HUES64 (cell line): ENCODE measurements around the gene GATA5.

ENCODE experiments used
- H3K27ac ChIP-seq: 2 replicates; pipeline ENCODE4 v1.7.0; 2013; ENCODE audit warnings: low read depth, low read length, inconsistent platforms
- H3K27me3 ChIP-seq: 2 replicates; pipeline ENCODE4 v1.6.1; 2013; ENCODE audit warnings: mild to moderate bottlenecking, low read length; ENCODE audit not compliant: insufficient read depth
- H3K36me3 ChIP-seq: 2 replicates; pipeline ENCODE4 v1.6.1; 2013; ENCODE audit warnings: mild to moderate bottlenecking, low read length; ENCODE audit not compliant: insufficient read depth
- H3K4me1 ChIP-seq: 2 replicates; pipeline ENCODE4 v1.6.1; 2013; ENCODE audit warnings: mild to moderate bottlenecking, low read length, moderate library complexity; ENCODE audit not compliant: insufficient read depth
- H3K4me3 ChIP-seq: 2 replicates; pipeline ENCODE4 v1.5.1; 2013; ENCODE audit warnings: mild to moderate bottlenecking, low read length, moderate library complexity
- H3K9ac ChIP-seq: 2 replicates; pipeline ENCODE4 v1.6.1; 2013; ENCODE audit warnings: mild to moderate bottlenecking, low read depth, low read length
- H3K9me3 ChIP-seq: 2 replicates; pipeline ENCODE4 v1.6.1; 2013; ENCODE audit warnings: low read depth, low read length; ENCODE audit not compliant: insufficient read depth
- WGBS: fragments of 150-250, 120-280 bp; methylation state at CpG from one replicate; pipeline ENCODE4 v1.1.7; 2013; ENCODE audit warnings: missing lambda C conversion rate; 5-methylcytosine and 5-hydroxymethylcytosine counted together

GATA5 gene

DNA sequence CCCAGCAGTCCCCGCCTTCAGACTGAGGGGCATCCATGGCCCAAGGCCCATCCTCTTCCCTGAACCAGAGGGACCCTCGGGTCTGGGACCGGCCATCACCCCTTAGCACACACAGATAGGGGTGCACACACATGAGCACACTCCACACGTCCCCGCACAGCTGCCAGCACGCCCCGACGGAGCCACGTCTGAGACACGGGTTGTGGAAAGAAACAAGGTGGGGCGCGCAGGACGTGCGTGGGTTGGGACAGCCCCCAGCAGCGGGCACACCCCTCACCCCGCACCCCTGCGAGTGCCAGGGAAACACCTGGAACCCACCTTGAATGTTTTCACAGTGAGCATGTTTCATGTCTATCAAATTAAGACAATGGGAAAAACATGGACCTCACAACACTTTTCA is 6.4 kb downstream of the GATA5 start:
- peaks cover 37% of the 10 kb centered on the region for H3K27me3 ChIP-seq
- H3K9me3 ChIP-seq = no peaks in the 10 kb centered on the region
- no peak overlapping the region for H3K9ac ChIP-seq
- 91% methylated on average over 17 of the region's 17 CpGs for WGBS
- H3K4me3 ChIP-seq = no peak overlapping the region
- no peak overlapping the region for H3K27ac ChIP-seq
- H3K4me1 ChIP-seq = peaks cover under 1% of the 10 kb centered on the region
- no peaks in the 10 kb centered on the region for H3K36me3 ChIP-seq

DNA sequence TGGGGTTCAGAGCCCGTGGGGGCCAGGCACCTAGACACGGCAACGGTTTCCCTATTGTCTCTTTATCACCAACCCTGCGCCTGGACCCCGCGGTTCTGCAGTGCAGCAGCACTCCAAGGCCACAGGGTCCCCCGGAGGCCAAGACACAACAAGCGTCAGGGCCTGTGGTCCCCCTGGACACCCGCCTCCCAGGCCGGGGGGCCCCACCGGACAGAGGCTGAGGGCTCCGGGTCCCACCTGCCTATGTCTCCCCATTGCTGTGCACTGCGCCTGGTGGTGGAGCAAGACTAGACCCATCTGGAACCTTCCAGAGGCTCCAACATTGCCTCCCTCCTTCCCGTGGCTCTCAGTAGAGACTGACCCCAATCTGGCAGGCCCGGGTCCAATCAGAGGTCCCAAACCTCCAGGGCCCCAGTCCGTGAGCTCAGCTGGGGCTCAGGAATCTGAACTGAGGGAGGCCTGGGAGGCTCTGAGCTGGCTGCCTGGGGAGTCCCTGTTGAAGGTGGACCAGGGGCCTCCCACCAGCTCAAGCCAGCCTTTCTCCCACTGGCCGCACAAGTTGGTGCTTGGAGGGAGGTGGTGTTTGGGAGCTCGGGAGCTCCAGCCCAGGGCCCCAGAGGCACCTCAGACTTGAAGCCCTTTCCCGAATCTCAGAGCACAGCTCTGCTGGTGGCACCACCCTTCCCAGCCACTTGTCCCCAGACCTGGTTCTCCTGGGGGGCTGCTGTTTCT is 8.8 kb downstream of the GATA5 start:
- H3K9ac ChIP-seq = no peak overlapping the region

DNA sequence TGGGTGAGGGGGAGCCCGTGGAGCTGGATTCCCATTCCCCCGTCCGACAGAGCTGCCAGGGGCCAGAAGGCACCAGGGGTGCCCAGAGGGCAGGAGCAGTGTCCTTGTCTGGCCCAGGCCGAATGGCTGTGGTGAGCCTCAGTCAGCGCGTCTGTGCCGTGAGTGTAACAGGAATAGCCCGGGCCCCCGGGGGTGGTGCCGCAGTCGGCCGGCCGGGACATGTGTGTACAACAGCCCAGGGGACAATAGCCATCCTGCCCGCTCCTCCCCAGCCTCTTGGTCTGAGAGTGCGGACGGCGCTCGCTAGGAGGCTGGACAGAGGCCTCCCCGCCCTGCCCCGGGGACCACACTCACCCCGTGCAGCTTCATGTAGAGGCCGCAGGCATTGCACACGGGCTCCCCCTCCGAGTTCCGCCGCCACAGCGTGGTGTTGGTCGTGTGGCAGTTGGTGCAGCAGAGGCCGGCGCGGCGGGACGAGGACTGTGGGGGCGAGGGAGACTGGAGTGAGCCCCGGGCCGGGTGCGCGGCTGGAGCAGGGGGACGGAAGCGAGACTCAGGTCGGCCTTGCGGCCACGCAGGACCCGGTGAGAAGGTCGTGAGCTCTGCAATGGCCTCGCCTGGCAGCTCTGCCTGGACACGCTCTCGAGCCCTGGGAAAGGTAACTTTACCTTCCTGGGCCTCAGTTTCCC is 9.6 kb downstream of the GATA5 start:
- H3K27ac ChIP-seq = no peak overlapping the region
- H3K9ac ChIP-seq = no peak overlapping the region
- peaks cover 10% of the 10 kb centered on the region; the same call in 1 of the 2 replicates for H3K27me3 ChIP-seq
- WGBS = 91% methylated on average over 48 of the region's 48 CpGs
- no peaks in the 10 kb centered on the region for H3K9me3 ChIP-seq
- H3K36me3 ChIP-seq = no peaks in the 10 kb centered on the region
- no peaks in the 10 kb centered on the region for H3K4me1 ChIP-seq
- H3K4me3 ChIP-seq = no peak overlapping the region

More for the DNA sequence above, 8.8 kb downstream of the GATA5 start:
- peaks cover 14% of the 10 kb centered on the region; the same call in 1 of the 2 replicates for H3K27me3 ChIP-seq
- 91% methylated on average over 19 of the region's 19 CpGs for WGBS
- no peak overlapping the region for H3K4me3 ChIP-seq
- no peak overlapping the region for H3K27ac ChIP-seq
- H3K4me1 ChIP-seq = no peaks in the 10 kb centered on the region
- no peaks in the 10 kb centered on the region for H3K36me3 ChIP-seq
- H3K9me3 ChIP-seq = no peaks in the 10 kb centered on the region

DNA sequence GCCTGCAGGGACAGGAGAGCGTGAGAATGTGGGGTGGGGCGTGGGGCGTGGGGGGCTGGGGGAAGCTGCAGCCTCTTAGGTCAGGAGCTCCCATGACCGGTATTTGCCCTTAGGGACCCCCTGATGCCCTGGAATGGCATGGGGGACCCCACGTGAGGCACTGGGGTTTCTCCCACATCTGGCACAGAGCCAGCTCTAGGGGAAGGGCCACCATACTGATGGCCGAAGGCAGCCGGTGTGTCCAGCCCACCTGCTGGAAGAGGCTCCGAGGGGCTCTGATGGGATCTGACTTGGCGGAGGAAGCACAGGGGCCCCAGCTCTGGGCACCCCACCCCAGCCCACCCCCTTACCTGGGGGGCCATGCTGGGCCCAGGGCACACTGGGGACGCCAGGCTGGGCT is 10.8 kb downstream of the GATA5 start:
- no peaks in the 10 kb centered on the region for H3K36me3 ChIP-seq
- WGBS = 93% methylated on average over 10 of the region's 10 CpGs
- H3K9me3 ChIP-seq = no peaks in the 10 kb centered on the region
- no peak overlapping the region for H3K27ac ChIP-seq
- no peak overlapping the region for H3K9ac ChIP-seq
- peaks cover 2% of the 10 kb centered on the region; the same call in 1 of the 2 replicates for H3K27me3 ChIP-seq
- no peak overlapping the region for H3K4me3 ChIP-seq
- no peaks in the 10 kb centered on the region for H3K4me1 ChIP-seq

DNA sequence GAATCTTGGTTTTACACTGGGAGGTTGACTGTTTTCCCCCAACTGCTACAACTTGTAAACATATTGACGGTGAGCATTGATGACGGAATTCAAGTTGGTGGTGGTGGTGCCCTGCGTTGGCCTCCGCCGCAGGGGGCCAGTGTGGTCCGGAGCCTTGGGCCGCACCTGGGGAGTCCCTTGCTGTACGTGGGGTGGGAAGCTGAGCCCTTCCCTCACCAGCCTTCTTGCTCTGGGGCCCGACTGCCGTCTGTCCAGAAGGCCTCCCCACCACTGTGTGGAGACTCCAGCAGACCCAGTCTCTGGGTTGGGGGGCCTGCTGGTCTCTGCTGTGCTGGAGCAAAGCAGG is 11.4 kb downstream of the GATA5 start:
- WGBS = 93% methylated on average over 10 of the region's 10 CpGs
- H3K4me1 ChIP-seq = no peaks in the 10 kb centered on the region
- H3K9ac ChIP-seq = no peak overlapping the region
- H3K27ac ChIP-seq = no peak overlapping the region
- H3K36me3 ChIP-seq = no peaks in the 10 kb centered on the region
- no peak overlapping the region for H3K4me3 ChIP-seq
- H3K9me3 ChIP-seq = no peaks in the 10 kb centered on the region
- H3K27me3 ChIP-seq = no peaks in the 10 kb centered on the region

DNA sequence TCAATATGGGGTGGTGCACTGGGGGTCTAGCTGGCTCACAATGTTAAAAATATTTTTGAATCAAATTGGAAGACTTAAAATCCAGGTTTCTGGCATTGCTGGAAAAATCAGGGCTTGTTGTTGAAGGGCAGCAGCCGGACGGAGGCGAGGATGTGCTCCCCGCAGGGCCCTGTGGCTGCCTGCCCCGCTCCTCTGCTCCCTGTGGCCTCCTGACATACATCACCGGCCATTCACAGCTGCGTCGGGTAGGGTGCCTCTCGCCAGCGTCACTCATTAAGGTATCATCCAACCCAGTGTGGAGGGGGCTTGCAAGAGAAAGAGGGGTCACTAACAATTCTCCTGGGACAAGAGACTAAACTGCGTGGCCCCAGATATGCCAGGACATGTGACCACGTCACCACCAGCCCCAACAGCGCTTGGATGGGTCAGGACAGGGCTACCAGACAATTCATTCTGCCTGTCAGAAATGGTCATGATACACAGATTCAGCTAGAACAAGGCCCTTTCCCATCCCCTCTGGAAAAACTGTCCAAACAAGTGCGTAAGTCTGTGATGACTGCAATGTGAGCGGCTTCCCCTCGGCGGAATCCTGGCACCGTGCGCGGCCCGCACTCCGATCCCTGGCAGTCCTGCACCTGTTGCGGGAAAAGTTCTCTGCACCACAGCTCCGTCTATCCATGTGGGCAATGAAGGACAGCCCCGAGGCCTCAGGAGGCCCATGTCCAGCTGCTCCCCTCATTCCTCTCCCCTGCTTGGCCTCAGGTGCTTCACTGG is 12.0 kb downstream of the GATA5 start:
- no peak overlapping the region for H3K4me3 ChIP-seq
- H3K27me3 ChIP-seq = no peaks in the 10 kb centered on the region
- H3K4me1 ChIP-seq = no peaks in the 10 kb centered on the region
- H3K36me3 ChIP-seq = no peaks in the 10 kb centered on the region
- 91% methylated on average over 25 of the region's 25 CpGs for WGBS
- no peaks in the 10 kb centered on the region for H3K9me3 ChIP-seq
- no peak overlapping the region for H3K27ac ChIP-seq
- no peak overlapping the region for H3K9ac ChIP-seq

DNA sequence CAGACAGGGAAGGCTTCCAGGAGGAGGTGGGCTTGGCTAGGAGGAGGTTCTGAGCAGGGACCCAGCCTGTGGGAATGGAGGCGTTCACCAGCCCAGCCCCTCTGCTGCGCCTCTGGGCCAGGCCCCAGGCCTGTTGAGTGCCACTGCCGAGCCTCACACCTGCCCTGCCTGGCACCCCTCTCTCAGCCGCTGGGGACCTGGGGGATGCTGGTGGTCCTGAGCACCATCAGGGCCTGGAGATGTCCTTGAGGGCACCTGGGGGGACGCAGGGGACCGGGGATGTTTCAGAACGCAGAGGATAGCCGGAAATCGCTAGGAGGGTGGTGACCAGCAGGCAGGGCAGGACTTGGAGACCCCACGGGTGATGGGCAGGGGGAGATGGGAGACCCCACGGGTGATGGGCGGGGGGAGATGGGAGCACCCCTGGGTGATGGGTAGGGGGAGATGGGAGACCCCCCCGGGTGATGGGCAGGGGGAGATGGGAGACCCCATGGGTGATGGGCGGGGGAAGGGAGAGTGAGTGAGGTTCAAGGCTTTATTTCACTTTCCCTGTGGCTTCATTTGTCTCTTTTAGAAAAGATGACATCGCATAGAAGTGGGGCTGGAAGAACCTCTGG is 12.7 kb downstream of the GATA5 start:
- Histone ChIP-seq H3K4me3 (no peak overlapping the region), H3K4me1 (no peaks in the 10 kb centered on the region), H3K9ac (no peak overlapping the region), H3K27me3 (no peaks in the 10 kb centered on the region), H3K36me3 (no peaks in the 10 kb centered on the region), H3K9me3 (no peaks in the 10 kb centered on the region), H3K27ac (no peak overlapping the region)
- WGBS = 86% methylated on average over 15 of the region's 15 CpGs

DNA sequence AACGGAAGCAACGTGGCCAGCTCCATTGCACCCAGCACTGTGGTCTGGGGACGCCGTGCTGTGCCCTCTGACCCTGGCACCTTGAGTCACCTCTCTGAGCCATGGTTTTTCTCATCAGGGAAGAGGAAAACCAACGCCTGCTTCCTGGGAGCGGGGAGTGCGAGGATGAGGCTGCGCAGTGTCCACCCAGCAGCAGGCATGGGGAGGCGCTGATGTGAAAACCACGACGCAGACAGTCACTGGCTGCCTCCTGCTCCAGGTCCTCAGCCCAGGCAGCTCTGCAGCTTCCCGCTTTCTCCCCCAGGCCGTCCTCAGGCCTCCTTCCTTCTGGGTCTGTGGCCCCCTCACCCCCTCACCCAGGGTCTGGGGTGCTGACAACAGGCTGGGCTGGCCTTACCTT is 14.0 kb downstream of the GATA5 start:
- WGBS = 92% methylated on average over 13 of the region's 13 CpGs
- Histone ChIP-seq H3K36me3 (no peaks in the 10 kb centered on the region), H3K9ac (no peak overlapping the region), H3K9me3 (no peaks in the 10 kb centered on the region), H3K27me3 (no peaks in the 10 kb centered on the region), H3K4me3 (no peak overlapping the region), H3K4me1 (no peaks in the 10 kb centered on the region), H3K27ac (no peak overlapping the region)

DNA sequence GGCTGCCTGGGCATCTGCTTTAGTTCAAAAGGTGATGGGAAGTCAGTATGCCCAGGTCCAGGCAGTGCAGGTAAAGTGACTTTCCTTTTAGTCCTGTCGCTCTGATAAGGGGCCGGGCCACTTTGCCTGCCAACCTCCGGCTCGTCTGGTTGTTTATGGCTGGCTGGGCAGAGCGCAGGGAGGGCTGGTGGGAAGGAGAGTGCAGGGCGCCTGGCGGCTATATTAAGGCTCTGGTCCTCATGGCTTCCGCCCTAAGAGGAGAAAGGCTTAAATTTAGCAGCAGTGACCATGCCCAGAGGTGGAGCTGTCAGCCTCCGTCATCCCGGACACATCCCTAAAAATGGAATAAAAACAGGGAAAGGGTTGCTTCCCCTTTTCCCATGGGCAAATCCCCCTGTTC is 14.6 kb downstream of the GATA5 start:
- Histone ChIP-seq H3K27me3 (no peaks in the 10 kb centered on the region), H3K9me3 (no peaks in the 10 kb centered on the region), H3K4me3 (no peak overlapping the region), H3K36me3 (no peaks in the 10 kb centered on the region), H3K27ac (no peak overlapping the region), H3K9ac (no peak overlapping the region), H3K4me1 (no peaks in the 10 kb centered on the region)
- 89% methylated on average over 10 of the region's 10 CpGs for WGBS

DNA sequence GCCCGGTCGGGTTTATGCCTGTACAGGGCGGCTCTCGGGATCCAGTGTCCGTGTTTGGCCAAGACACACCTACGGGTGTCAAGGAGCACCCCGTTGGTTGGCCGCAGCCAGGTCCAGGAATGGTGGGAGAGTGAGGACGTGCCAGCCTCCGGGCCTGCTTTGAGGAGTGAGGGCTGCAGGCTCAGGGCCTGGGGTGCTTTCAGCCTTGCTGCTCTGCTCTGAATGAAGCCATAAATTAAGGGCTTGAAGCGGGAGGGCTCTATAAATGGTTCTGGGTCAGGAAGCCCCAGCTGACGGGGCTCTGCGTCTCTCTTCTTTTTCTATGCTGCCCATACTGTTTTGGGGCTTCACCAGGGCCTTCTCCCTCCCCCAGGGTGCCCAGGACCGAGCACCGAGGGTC is 15.1 kb downstream of the GATA5 start:
- H3K4me3 ChIP-seq = no peak overlapping the region
- H3K27me3 ChIP-seq = no peaks in the 10 kb centered on the region
- no peaks in the 10 kb centered on the region for H3K4me1 ChIP-seq
- 93% methylated on average over 15 of the region's 15 CpGs for WGBS
- H3K9me3 ChIP-seq = no peaks in the 10 kb centered on the region
- H3K9ac ChIP-seq = no peak overlapping the region
- no peak overlapping the region for H3K27ac ChIP-seq
- H3K36me3 ChIP-seq = no peaks in the 10 kb centered on the region

DNA sequence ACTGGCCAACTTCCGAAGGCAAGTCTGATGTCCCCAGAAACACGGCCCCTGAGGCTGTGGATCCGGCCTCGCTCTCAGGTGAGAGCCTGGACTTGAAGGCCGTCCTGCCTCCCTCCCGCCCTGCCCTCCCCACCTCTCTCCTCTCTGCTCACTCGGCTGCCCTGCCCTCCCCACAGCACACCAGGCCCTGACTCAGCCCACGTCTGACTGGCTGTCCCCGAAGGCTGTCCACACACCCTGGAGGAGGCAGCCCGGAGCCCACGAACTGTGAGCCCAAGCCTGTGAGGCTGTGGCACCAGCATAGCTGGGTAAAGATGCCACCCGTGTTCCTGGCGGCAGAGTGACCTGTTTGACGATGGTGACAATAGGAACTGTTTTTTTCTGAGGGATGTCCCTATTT is 16.3 kb downstream of the GATA5 start:
- Histone ChIP-seq H3K4me3 (no peak overlapping the region), H3K9ac (no peak overlapping the region)
- 78% methylated on average over 14 of the region's 14 CpGs for WGBS

More for the DNA sequence above, 16.3 kb downstream of the GATA5 start:
- Histone ChIP-seq H3K4me1 (no peaks in the 10 kb centered on the region), H3K9me3 (no peaks in the 10 kb centered on the region), H3K27ac (no peak overlapping the region), H3K36me3 (no peaks in the 10 kb centered on the region), H3K27me3 (no peaks in the 10 kb centered on the region)
